ENCODE measurements around the gene BLOC1S5. TPM values are rescaled to one million over a fixed set of nuclear protein-coding genes. Genes with fewer than 3 reads are reported as not detected.

Gene BLOC1S5, protein sequence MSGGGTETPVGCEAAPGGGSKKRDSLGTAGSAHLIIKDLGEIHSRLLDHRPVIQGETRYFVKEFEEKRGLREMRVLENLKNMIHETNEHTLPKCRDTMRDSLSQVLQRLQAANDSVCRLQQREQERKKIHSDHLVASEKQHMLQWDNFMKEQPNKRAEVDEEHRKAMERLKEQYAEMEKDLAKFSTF
- 10.9 and 14.8 TPM in 2 replicates for total RNA-seq

DNA sequence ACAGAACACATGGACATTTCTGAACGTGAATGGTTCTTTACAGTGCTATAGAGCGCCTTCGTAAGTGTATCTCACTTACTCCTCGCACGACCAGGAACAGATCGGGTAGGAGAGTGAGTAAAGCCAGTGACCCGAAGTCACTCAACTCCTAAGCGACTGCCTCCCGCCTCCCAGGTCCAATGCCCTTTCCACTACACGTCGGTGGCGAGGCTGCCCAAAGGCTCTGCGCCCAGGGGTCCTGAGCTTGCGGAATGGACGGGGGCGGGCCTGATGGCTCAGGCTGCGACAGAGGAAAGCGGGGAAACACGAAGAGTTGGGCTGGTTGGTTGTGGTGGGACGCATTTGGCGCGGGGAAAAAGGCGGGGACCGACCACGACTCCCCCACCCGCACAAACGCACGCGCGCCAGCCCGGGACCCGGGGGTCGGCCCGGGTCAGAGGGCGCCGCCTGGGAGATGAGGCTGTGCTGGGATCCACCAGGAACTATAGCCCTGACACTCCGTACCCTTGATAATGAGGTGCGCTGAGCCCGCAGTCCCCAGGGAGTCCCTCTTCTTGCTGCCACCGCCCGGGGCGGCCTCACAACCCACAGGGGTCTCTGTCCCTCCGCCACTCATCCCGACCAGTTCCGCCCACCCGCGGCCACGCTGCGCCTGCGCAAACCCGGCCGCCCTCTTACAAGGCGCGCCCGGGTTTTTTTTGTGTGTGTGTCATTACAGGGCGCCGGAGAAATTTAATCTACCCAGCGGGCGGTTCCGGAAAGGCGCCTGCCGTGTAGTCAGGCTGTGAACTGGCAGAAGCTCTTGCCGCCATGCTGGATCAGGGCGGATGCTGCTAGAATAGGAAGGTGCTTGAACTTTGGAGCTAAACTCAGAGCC is at the start of gene BLOC1S5:
TSS of gene BLOC1S5 (minus strand) at position 629 of the 877 bp plus-strand sequence. CDS start at position 616, 13 bp downstream.
- no peak for DNase-seq (ENCODE audit: low read depth)
- peak within 1 kb of the TSS; percentile 85 for H3K4me3 ChIP-seq (ENCODE audit: low read depth, low read length)
- TF ChIP-seq, protein P1, sequence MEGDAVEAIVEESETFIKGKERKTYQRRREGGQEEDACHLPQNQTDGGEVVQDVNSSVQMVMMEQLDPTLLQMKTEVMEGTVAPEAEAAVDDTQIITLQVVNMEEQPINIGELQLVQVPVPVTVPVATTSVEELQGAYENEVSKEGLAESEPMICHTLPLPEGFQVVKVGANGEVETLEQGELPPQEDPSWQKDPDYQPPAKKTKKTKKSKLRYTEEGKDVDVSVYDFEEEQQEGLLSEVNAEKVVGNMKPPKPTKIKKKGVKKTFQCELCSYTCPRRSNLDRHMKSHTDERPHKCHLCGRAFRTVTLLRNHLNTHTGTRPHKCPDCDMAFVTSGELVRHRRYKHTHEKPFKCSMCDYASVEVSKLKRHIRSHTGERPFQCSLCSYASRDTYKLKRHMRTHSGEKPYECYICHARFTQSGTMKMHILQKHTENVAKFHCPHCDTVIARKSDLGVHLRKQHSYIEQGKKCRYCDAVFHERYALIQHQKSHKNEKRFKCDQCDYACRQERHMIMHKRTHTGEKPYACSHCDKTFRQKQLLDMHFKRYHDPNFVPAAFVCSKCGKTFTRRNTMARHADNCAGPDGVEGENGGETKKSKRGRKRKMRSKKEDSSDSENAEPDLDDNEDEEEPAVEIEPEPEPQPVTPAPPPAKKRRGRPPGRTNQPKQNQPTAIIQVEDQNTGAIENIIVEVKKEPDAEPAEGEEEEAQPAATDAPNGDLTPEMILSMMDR (conservative IDR thresholded peaks at IDR 0.05; ENCODE audit: low read depth, low read length), result no peak

DNA sequence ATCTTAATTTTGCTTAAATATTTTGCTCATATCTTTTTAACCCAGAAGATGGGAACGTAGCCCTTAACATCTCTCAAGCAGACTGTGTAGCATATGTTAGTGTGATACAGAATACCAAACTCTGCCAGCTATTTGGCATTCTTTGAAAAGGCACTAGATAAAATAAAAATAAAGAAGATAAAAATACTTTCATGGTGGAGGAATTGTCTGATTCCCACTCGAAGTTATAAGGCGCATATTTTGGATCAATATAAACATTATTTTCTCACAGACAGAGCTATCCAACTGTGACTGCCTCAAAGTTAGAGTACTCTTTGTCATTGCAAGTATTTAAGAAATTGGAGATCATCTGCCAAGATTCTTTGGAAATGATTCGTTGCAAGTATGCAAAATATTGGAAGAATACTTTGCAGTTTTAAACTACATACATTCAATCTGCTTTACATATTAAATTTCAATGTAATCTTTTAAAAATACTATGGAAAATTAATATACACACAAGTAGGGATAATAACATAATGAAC is 49.0 kb upstream of the BLOC1S5 start:
- TF ChIP-seq, protein P1 (conservative IDR thresholded peaks at IDR 0.05; ENCODE audit: low read depth, low read length), result no peak
- DNase-seq (ENCODE audit: low read depth), result no peak
- H3K4me3 ChIP-seq (ENCODE audit: low read depth, low read length), result no peak overlapping the region

DNA sequence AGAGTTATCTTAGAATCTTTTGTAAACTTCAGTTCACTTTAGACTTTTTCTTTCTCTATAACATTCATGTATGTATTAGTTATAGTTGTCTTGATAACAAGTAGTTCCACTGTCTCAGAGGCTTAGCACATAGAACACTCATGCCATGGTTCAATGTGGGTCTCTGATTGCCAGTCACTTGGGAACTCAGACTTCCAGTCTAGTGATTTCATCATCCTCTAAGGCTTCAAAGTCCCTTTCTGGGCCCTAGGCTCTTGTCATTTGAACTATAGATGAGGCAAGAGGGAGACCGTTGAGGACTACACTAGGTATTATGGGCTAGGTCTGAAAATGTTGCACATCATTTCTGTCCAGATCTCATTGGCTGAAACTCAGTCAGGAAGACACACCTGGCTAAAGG is 46.5 kb upstream of the BLOC1S5 start:
- TF ChIP-seq, protein P1 (conservative IDR thresholded peaks at IDR 0.05; ENCODE audit: low read depth, low read length), result no peak
- H3K4me3 ChIP-seq (ENCODE audit: low read depth, low read length), result no peak overlapping the region
- no peak for DNase-seq (ENCODE audit: low read depth)

DNA sequence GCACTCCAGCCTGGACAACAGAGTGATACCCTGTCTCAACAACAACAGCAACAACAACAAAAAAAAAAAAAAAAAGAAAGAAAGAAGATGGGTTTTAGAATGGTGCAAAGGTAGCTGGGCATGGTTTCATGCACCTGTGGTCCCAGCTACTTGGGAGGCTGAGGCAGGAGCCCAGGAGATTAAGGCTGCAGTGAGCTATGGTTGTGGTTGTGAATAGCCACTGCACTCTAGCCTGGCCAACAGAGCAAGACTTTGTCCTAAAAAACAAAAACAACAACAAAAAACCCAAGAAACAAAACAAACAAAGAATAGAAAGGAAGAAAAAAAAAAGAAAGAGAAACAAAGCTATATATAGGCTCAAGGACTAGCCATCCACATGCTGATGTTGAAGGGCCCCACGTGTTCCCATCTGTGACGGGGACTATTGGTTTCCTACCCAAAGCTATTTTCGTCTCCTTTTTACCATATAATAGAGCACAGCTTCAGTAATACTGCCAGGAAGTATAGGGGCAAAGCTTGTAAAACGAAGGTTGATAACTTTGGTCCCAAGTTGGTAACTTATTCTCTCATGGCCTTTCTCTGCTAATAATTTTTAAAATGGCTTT is 46.0 kb upstream of the BLOC1S5 start:
- DNase-seq (ENCODE audit: low read depth), result no peak
- TF ChIP-seq, protein P1 (conservative IDR thresholded peaks at IDR 0.05; ENCODE audit: low read depth, low read length), result no peak

DNA sequence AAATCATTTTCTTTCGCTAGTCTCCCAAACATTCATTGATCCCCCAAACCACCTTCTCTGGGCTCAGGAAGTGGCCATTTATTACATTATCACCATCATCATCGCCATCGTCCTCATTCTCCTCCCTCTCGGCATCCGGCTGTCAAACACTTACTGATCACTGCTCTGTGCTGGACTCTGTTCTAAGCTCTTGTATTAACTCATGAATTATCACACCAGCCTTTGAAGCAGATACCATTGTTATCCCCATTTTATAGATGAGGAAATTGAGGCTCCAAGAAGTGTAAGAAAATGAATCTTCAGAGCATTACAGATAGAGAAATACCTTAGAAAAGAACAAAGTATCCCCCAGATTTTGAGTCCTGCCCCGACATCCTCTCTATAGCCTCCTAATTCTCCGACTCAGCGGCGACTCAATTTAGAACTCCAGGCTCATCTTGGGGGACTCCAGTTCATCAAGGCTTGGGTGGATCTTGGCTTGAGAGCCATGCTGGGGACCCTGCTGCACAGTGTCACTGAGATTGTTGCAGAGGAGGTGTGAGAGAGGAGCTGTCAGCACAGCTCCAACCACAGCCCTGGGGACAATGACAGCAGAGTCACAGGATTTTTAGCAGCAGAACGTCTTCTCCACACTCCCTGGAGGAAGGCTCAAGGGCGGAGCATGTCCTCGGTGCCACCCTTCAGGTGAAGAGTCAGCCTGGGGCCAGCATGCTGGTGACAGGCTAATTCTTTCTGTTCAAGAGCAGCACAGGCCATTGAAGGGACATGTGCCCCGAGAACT is 44.8 kb upstream of the BLOC1S5 start:
- TF ChIP-seq, protein P1 (conservative IDR thresholded peaks at IDR 0.05; ENCODE audit: low read depth, low read length), result no peak
- no peak overlapping the region for H3K4me3 ChIP-seq (ENCODE audit: low read depth, low read length)
- no peak for DNase-seq (ENCODE audit: low read depth)

More for the DNA sequence above, 46.0 kb upstream of the BLOC1S5 start:
- no peak overlapping the region for H3K4me3 ChIP-seq (ENCODE audit: low read depth, low read length)

DNA sequence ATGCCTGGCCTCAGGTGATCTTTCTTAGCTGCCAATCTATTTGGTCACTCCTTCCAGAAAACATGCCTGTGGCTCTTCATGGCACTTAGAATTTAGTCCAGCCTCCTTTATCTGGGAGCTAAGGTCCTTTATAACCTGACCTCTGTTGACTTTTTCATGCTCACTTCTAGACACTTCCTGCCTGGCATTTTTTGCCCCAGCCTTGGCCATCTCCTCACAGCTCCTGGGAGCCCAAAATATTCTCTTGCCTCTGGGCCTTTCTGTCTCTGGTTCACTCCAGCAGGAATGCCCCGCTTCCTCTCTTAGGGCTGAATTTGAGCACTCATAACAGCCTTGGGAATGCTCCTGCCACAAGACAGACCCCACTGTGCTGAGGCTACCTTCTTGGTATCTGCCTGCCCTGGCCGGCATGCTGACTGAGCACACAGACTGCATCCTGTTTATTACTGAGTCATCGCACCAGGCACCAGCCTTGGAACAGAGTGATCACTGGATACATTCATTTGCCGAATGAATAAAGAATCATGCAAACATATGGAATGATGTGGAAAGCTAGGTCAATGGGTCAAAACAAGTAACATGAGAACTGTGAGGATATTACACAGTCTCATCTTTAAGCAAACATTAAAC is 44.0 kb upstream of the BLOC1S5 start:
- no peak for DNase-seq (ENCODE audit: low read depth)
- H3K4me3 ChIP-seq (ENCODE audit: low read depth, low read length), result no peak overlapping the region
- TF ChIP-seq, protein P1 (conservative IDR thresholded peaks at IDR 0.05; ENCODE audit: low read depth, low read length), result no peak

Measured in epithelial cell of proximal tubule (primary cell).